ENCODE data around the gene AMER3. TPM values are rescaled to one million over a fixed set of nuclear protein-coding genes. Genes with fewer than 3 reads are reported as not detected.

AMER3 gene
- total RNA-seq, 1 donor from 2014 or later, result not detected

DNA sequence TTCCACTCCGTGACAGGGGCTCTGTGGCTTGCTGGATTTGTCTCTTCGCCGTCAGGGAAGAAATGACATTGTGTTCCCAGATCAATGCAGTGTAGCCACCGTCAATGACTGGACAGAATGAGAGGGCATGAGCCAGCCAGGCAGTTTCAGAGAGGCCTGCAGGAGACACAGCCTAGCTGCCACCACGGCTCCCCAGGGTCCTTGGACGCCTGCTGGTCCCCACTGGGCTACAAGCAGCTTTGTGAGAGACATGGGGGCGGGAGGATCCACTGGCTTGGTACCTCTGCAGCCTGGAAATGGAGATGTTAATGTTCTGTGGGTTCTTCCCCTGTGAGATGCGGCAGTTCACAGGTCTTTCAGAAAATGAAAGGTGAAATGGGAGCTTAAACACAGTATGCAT, 12.1 kb upstream of the AMER3 start:
- H3K9me3 Mint-ChIP-seq (ENCODE audit: low read depth), result no peaks in the 10 kb centered on the region

DNA sequence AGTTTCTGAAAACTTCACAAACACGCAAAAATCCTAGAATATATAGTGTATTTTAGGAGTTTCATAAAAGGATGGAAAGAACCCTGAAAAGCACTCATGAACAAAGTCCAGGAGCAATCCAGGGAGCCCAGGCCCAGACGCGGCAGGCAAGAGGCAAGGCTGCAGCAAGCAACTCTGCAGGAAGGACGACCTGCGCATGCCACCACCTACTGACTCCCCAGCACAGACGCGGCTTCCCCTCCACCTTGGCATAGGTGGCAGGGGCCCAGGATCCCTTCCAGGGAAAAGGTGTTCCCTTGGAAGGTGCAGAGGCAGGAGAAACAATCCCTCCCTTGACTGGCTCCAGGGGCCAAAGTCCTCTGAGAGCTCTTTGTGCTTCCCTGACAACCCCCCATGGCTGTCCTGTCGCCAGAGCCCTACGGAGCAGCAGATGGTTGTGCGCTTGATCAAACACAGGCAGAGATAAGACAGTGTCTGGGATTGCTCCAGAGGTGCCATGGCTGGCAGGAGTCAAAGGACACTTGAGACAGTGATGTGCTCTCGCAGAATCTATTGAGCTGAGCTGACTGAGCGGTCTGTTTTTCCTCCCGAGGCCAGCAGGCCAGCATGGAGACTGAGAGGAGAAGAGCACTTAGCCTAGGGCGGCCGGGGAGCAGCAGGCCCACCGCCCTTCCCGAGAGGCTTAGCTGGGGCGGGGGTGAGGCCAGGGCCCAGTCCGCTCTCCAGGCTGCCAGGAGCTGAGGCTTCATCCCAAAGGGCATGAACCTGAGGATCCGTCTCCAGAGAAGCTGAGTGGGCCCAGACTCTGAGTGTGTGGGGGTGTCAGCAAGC, 10.8 kb upstream of the AMER3 start:
- Mint-ChIP-seq H3K9me3 (ENCODE audit: low read depth) (no peaks in the 10 kb centered on the region), H3K36me3 (ENCODE audit: low read depth) (no peaks in the 10 kb centered on the region), H3K27me3 (ENCODE audit: low read depth) (peaks cover 32% of the 10 kb centered on the region), H3K27ac (ENCODE audit: unreplicated experiment) (no peak overlapping the region), H3K4me1 (ENCODE audit: low read depth) (no peaks in the 10 kb centered on the region), H3K4me3 (ENCODE audit: unreplicated experiment) (no peak overlapping the region)
- no peak for TF ChIP-seq CTCF (IDR thresholded peaks at IDR 0.05)
- no peak for DNase-seq (ENCODE audit: low spot score)

More for the DNA sequence above, 12.1 kb upstream of the AMER3 start:
- no peak overlapping the region for H3K27ac Mint-ChIP-seq (ENCODE audit: unreplicated experiment)
- H3K4me3 Mint-ChIP-seq (ENCODE audit: unreplicated experiment), result no peak overlapping the region
- peaks cover 32% of the 10 kb centered on the region for H3K27me3 Mint-ChIP-seq (ENCODE audit: low read depth)
- no peaks in the 10 kb centered on the region for H3K36me3 Mint-ChIP-seq (ENCODE audit: low read depth)
- TF ChIP-seq CTCF (IDR thresholded peaks at IDR 0.05), result no peak
- DNase-seq (ENCODE audit: low spot score), result no peak
- H3K4me1 Mint-ChIP-seq (ENCODE audit: low read depth), result no peaks in the 10 kb centered on the region

GRCh38 chr2:130749078-130749477, 6.3 kb upstream of the AMER3 start:
- no peaks in the 10 kb centered on the region for H3K9me3 Mint-ChIP-seq (ENCODE audit: low read depth)
- H3K4me1 Mint-ChIP-seq (ENCODE audit: low read depth), result no peaks in the 10 kb centered on the region
- no peaks in the 10 kb centered on the region for H3K36me3 Mint-ChIP-seq (ENCODE audit: low read depth)
- peaks cover 27% of the 10 kb centered on the region for H3K27me3 Mint-ChIP-seq (ENCODE audit: low read depth)
- no peak overlapping the region for H3K4me3 Mint-ChIP-seq (ENCODE audit: unreplicated experiment)
- H3K27ac Mint-ChIP-seq (ENCODE audit: unreplicated experiment), result no peak overlapping the region
- no peak for TF ChIP-seq CTCF (IDR thresholded peaks at IDR 0.05)
- no peak for DNase-seq (ENCODE audit: low spot score)

DNA sequence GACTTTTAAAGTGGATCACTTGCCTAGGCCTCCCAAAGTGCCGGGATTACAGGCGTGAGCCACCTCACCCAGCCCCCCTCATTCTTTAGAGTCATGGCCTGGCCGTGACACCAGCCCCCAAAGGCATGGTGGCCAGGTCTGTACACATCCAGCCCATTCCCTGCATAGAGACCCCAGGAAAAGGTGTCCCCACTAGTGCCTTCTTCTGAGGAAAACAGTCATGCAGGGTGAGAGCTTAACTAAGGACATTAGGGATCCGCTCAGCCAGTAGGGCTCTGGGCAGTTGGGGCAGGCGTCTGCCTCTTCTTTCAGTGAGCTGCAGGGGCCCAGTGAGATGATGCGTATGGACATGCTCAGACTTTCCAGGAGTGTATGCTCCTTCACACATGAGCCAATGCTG, 5.7 kb upstream of the AMER3 start:
- peaks cover 26% of the 10 kb centered on the region for H3K27me3 Mint-ChIP-seq (ENCODE audit: low read depth)
- H3K9me3 Mint-ChIP-seq (ENCODE audit: low read depth), result no peaks in the 10 kb centered on the region
- no peak overlapping the region for H3K27ac Mint-ChIP-seq (ENCODE audit: unreplicated experiment)
- DNase-seq (ENCODE audit: low spot score), result no peak
- no peak overlapping the region for H3K4me3 Mint-ChIP-seq (ENCODE audit: unreplicated experiment)
- no peak for TF ChIP-seq CTCF (IDR thresholded peaks at IDR 0.05)
- no peaks in the 10 kb centered on the region for H3K36me3 Mint-ChIP-seq (ENCODE audit: low read depth)
- no peaks in the 10 kb centered on the region for H3K4me1 Mint-ChIP-seq (ENCODE audit: low read depth)

DNA sequence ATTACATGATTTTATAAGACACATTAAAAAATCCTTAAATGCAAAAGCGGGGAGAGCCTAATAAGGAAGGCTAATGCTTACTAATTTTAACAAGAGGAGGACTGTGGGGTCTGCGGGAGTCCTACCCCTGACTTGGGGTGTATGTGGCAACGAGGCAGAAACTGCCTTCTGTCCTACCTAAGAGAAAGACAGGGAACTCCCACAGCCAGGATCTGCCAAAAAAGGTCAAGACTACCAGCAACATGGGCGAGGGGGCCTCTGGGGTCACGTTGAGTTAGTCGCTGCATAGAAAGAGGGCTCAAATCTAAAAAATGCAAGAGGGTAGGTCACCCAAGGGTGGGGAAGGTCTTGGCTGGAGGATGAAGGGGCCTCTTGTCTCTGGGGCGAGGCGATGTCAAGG, 529 bp upstream of the AMER3 start:
- Mint-ChIP-seq H3K27me3 (ENCODE audit: low read depth) (peaks cover 48% of the 10 kb centered on the region), H3K9me3 (ENCODE audit: low read depth) (no peaks in the 10 kb centered on the region), H3K36me3 (ENCODE audit: low read depth) (no peaks in the 10 kb centered on the region), H3K4me3 (ENCODE audit: unreplicated experiment) (peak overlapping the region; percentile 9), H3K27ac (ENCODE audit: unreplicated experiment) (no peak overlapping the region), H3K4me1 (ENCODE audit: low read depth) (peaks cover 2% of the 10 kb centered on the region)
- no peak for DNase-seq (ENCODE audit: low spot score)
- TF ChIP-seq CTCF (IDR thresholded peaks at IDR 0.05), result no peak

All from chondrocyte (in vitro differentiated cells).